CD14-positive monocyte (primary cell): ENCODE data around the gene ZGRF1. TPM values are rescaled to one million over a fixed set of nuclear protein-coding genes. Genes with fewer than 3 reads are reported as not detected.

Experiments used
- DNase-seq, 3 donors: peaks; one replicate each; pipeline ENCODE4 v3.0.0-alpha.2; 2011 to 2022
- H2AFZ ChIP-seq: 2 replicates; pipeline ENCODE4 v1.6.0; 2012; ENCODE audit warnings: mild to moderate bottlenecking, low read depth, low read length, inconsistent platforms; ENCODE audit not compliant: insufficient read depth, poor library complexity, severe bottlenecking
- H3K27ac ChIP-seq, 2 donors: 1 replicate in 1 of 2; 2 replicates in 1 of 2; pipeline ENCODE4 v1.5.1; 2012 to 2013; ENCODE audit warnings: low read length in 2 of 2, control low read depth in 1 of 2, inconsistent platforms in 1 of 2, low read depth in 1 of 2, mild to moderate bottlenecking in 1 of 2
- H3K27me3 ChIP-seq, 2 donors: one replicate each; pipeline versions ENCODE4 v1.6.0 to v1.6.1; 2011 to 2013; ENCODE audit warnings: low read length in 2 of 2; ENCODE audit not compliant: control insufficient read depth in 2 of 2, insufficient read depth in 2 of 2
- H3K36me3 ChIP-seq, 2 donors: replicated peaks in 1 of 2; 1 replicate in 1 of 2; 2 replicates in 1 of 2; pipeline versions ENCODE4 v1.5.1 to v1.6.1; 2012 to 2013; ENCODE audit warnings: low read length in 2 of 2, control low read depth in 1 of 2, inconsistent platforms in 1 of 2, mild to moderate bottlenecking in 1 of 2; ENCODE audit not compliant: insufficient read depth in 2 of 2, control insufficient read depth in 1 of 2
- H3K4me1 ChIP-seq, 2 donors: 1 replicate in 1 of 2; 2 replicates in 1 of 2; pipeline versions ENCODE4 v1.5.1 to v1.6.1; 2012 to 2013; ENCODE audit warnings: low read length in 2 of 2, control low read depth in 1 of 2, inconsistent platforms in 1 of 2, mild to moderate bottlenecking in 1 of 2, moderate library complexity in 1 of 2; ENCODE audit not compliant: insufficient read depth in 2 of 2, control insufficient read depth in 1 of 2
- H3K4me2 ChIP-seq: replicated peaks from 2 replicates; pipeline ENCODE3; 2012; ENCODE audit warnings: low read length, moderate library complexity, mild to moderate bottlenecking; ENCODE audit not compliant: poor library complexity, severe bottlenecking; ENCODE audit errors: extremely low read depth
- H3K4me3 ChIP-seq, 3 experiments: fragments of 200-600 bp in 1 of 3; sonication (generic) in 1 of 3; replicated peaks in 1 of 3; 1 replicate in 2 of 3; 2 replicates in 1 of 3; pipeline ENCODE4 v1.5.1; 2011 to 2013; ENCODE audit warnings: low read length in 3 of 3, mild to moderate bottlenecking in 3 of 3, control low read depth in 2 of 3, low read depth in 2 of 3, inconsistent platforms in 1 of 3, moderate library complexity in 1 of 3
- H3K79me2 ChIP-seq: 2 replicates; pipeline ENCODE4 v1.6.0; 2012; ENCODE audit warnings: mild to moderate bottlenecking, control low read depth, inconsistent platforms, low read length, moderate library complexity; ENCODE audit not compliant: insufficient read depth
- H3K9ac ChIP-seq: 2 replicates; pipeline ENCODE4 v1.6.0; 2017; ENCODE audit warnings: low read length, mild to moderate bottlenecking; ENCODE audit not compliant: insufficient read depth, poor library complexity, severe bottlenecking
- H3K9me3 ChIP-seq, 2 donors: replicated peaks in 1 of 2; 1 replicate in 1 of 2; 2 replicates in 1 of 2; pipeline versions ENCODE4 v1.5.1 to v1.6.1; 2012 to 2013; ENCODE audit warnings: low read length in 2 of 2, control low read depth in 1 of 2; ENCODE audit not compliant: control insufficient read depth in 1 of 2, insufficient read depth in 1 of 2
- H4K20me1 ChIP-seq: 2 replicates; pipeline ENCODE4 v1.6.0; 2012; ENCODE audit warnings: mild to moderate bottlenecking, low read length, control low read depth, moderate library complexity; ENCODE audit not compliant: insufficient read depth
- H3K27ac Mint-ChIP-seq, 7 donors: one replicate each; pipeline ENCODE4 v1.8.0; 2020; ENCODE audit warnings: mild to moderate bottlenecking in 7 of 7, mixed read lengths in 7 of 7, moderate library complexity in 6 of 7, inconsistent platforms in 2 of 7
- H3K27me3 Mint-ChIP-seq, 3 donors: one replicate each; pipeline ENCODE4 v1.8.0; 2021 to 2022; ENCODE audit warnings: low read depth in 3 of 3, mild to moderate bottlenecking in 3 of 3, mixed read lengths in 3 of 3, moderate library complexity in 3 of 3, inconsistent platforms in 1 of 3
- H3K36me3 Mint-ChIP-seq, 2 donors: one replicate each; pipeline ENCODE4 v1.8.0; 2020; ENCODE audit warnings: mixed read lengths in 2 of 2, inconsistent platforms in 1 of 2, mild to moderate bottlenecking in 1 of 2
- H3K4me1 Mint-ChIP-seq: one replicate; pipeline ENCODE4 v1.8.0; 2020; ENCODE audit warnings: mild to moderate bottlenecking, mixed read lengths
- H3K4me3 Mint-ChIP-seq, 2 donors: one replicate each; pipeline ENCODE4 v1.8.0; 2020; ENCODE audit warnings: mild to moderate bottlenecking in 2 of 2, mixed read lengths in 2 of 2, moderate library complexity in 1 of 2
- H3K9me3 Mint-ChIP-seq, 7 donors: one replicate each; pipeline ENCODE4 v1.8.0; 2020 to 2022; ENCODE audit warnings: mixed read lengths in 7 of 7, mild to moderate bottlenecking in 6 of 7, moderate library complexity in 6 of 7, inconsistent platforms in 2 of 7
- CTCF ChIP-seq: fragments of 200-600 bp; IDR thresholded peaks from one replicate; pipeline ENCODE4 v1.8.0; 2022; ENCODE audit warnings: antibody characterized with exemption, mild to moderate bottlenecking
- whole genome bisulfite sequencing: methylation state at CpG from one replicate; pipeline ENCODE4 v1.1.5; 2013; ENCODE audit warnings: missing lambda C conversion rate; ENCODE audit not compliant: insufficient coverage; 5-methylcytosine and 5-hydroxymethylcytosine counted together
- intact Hi-C, 2 donors: fragments of 100-400 bp; cut with micrococcal nuclease; formaldehyde crosslinking; loops; one replicate each; pipeline versions ENCODE4 v1.15.0 to v1.15.1; 2023
- polyA minus RNA-seq: library from RNA; depleted of rRNA, polyadenylated mRNA; stranded (reverse); fragments of >200 nt; gene quantifications from 2 replicates; pipeline ENCODE4 v1.2.3, GENCODE V29; 2012
- polyA plus RNA-seq, 3 donors: library from polyadenylated mRNA; depleted of rRNA in 1 of 3; unstranded in 2 of 3; stranded (reverse) in 1 of 3; fragments of 300-500 nt in 2 of 3; fragments of >200 nt in 1 of 3; fragmentation: Illumina TruSeq in 2 of 3; gene quantifications; 1 replicate in 2 of 3; 2 replicates in 1 of 3; pipeline ENCODE4 v1.2.3, GENCODE V29; 2012 to 2021
- total RNA-seq, 12 experiments: library from RNA in 1 of 12; stranded (reverse) in 1 of 12; fragments of 120-200 nt in 1 of 12; gene quantifications; one replicate each; pipeline ENCODE4 v1.2.4 and lab custom pipeline; 2013 to 2026; ENCODE audit warnings: mixed read lengths in 6 of 12, inconsistent platforms in 1 of 12

Gene ZGRF1
- total RNA-seq (2013) = 7.3 TPM
- 1 to 10 TPM in 1 of 3 donors, under 1 TPM in 2; 0.81 to 2.9 (median 0.81) TPM for polyA plus RNA-seq
- 1.2 and 2.4 TPM in 2 replicates for polyA minus RNA-seq
- total RNA-seq (lab: John Stamatoyannopoulos, UW) = 4.5 to 15.0 (median 11.9) reads per million in 11 experiments

GRCh38 chr4:112636688-112637551, at the start of gene ZGRF1, which contains the start of gene LARP7:
Gene ZGRF1, minus strand, starts transcription at chr4:112636909. Its CDS starts 3,733 bp downstream, at chr4:112633176.
Gene LARP7, plus strand, starts transcription at chr4:112637143. Its CDS starts 7,527 bp downstream, at chr4:112644670.
- Mint-ChIP-seq H3K4me3 (no peak within 1 kb of the TSS), H3K36me3 (peaks cover 9 to 17% of the 10 kb centered on the region in 2 donors), H3K9me3 (no peaks in the 10 kb centered on the region), H3K4me1 (peaks cover 12% of the 10 kb centered on the region), H3K27me3 (peaks cover 0 to 1% (median 0%) of the 10 kb centered on the region in 3 donors), H3K27ac (no peak within 1 kb of the TSS)
- H3K4me1 ChIP-seq = peaks cover 16 to 25% of the 10 kb centered on the region in 2 donors
- H3K4me2 ChIP-seq = peak within 1 kb of the TSS; percentile 94
- H3K36me3 ChIP-seq = peaks cover 0 to 5% of the 10 kb centered on the region in 2 donors
- TF ChIP-seq CTCF = peak; percentile 88
- H3K9me3 ChIP-seq = no peaks in the 10 kb centered on the region
- peak within 1 kb of the TSS; percentile 89 for H3K9ac ChIP-seq
- peak; percentile 99 to 100 (median 99) for DNase-seq
- intact Hi-C loops = no loop called here
- 0% methylated on average over 58 of the region's 66 CpGs for WGBS
- H3K4me3 ChIP-seq = peak within 1 kb of the TSS; percentile 79 to 96 (median 91)
- H3K27me3 ChIP-seq = no peaks in the 10 kb centered on the region
- H4K20me1 ChIP-seq = peaks cover 9% of the 10 kb centered on the region
- peaks cover 70% of the 10 kb centered on the region for H3K79me2 ChIP-seq
- H3K27ac ChIP-seq = peak within 1 kb of the TSS; percentile 90 to 98
- H2AFZ ChIP-seq = peak within 1 kb of the TSS; percentile 99

- TF ChIP-seq CTCF = no peak
- H3K4me1 Mint-ChIP-seq = no peaks in the 10 kb centered on the region
- H3K4me3 Mint-ChIP-seq = no peak overlapping the region
- peaks cover 0 to 4% (median 0%) of the 10 kb centered on the region in 7 donors for H3K9me3 Mint-ChIP-seq
- H3K36me3 Mint-ChIP-seq = no peaks in the 10 kb centered on the region
- H3K27me3 Mint-ChIP-seq = peaks cover 0 to 2% (median 2%) of the 10 kb centered on the region in 3 donors
- no peak overlapping the region for H3K27ac Mint-ChIP-seq
- intact Hi-C loops = no loop called here
- Histone ChIP-seq H3K4me1 (no peaks in the 10 kb centered on the region), H3K36me3 (no peaks in the 10 kb centered on the region), H3K9me3 (no peaks in the 10 kb centered on the region), H3K4me2 (no peak overlapping the region), H3K27me3 (no peaks in the 10 kb centered on the region), H3K27ac (no peak overlapping the region), H4K20me1 (no peaks in the 10 kb centered on the region), H3K79me2 (no peaks in the 10 kb centered on the region), H3K4me3 (no peak overlapping the region), H2AFZ (no peak overlapping the region), H3K9ac (no peak overlapping the region)
- no CpG with 5 or more reads among the region's 2 CpGs for WGBS
- no peak for DNase-seq
Measured at GRCh38 chr4:112680996-112681395, 44.3 kb upstream of the ZGRF1 start.
